Central memory CD8-positive, alpha-beta T cell (primary cell): Measurements from ENCODE around the gene SPTB.

Source experiments
- ATAC-seq: fragments of 150-1000 bp; cut with Tn5 transposase; replicated peaks from 2 replicates; pipeline ENCODE4 v1.10.0; 2022; ENCODE audit warnings: mild to moderate bottlenecking, moderate FRiP score, moderate number of reproducible peaks; ENCODE audit not compliant: poor library complexity, severe bottlenecking; ENCODE audit errors: extremely low read depth
- DNase-seq, 2 donors: peaks; one replicate each; pipeline ENCODE4 v3.0.0; 2021; ENCODE audit warnings: low spot score in 2 of 2
- H3K27ac Mint-ChIP-seq: one replicate; pipeline ENCODE4 v1.8.0; 2022; ENCODE audit warnings: low read depth, mild to moderate bottlenecking, moderate library complexity, mixed read lengths
- H3K27me3 Mint-ChIP-seq: one replicate; pipeline ENCODE4 v1.8.0; 2022; ENCODE audit warnings: mixed read lengths
- H3K36me3 Mint-ChIP-seq: one replicate; pipeline ENCODE4 v1.8.0; 2022; ENCODE audit warnings: mild to moderate bottlenecking, moderate library complexity, mixed read lengths; ENCODE audit not compliant: insufficient read depth
- H3K4me1 Mint-ChIP-seq: one replicate; pipeline ENCODE4 v1.8.0; 2022; ENCODE audit warnings: mixed read lengths
- H3K4me3 Mint-ChIP-seq: one replicate; pipeline ENCODE4 v1.8.0; 2022; ENCODE audit warnings: mild to moderate bottlenecking, moderate library complexity, mixed read lengths
- H3K9me3 Mint-ChIP-seq: one replicate; pipeline ENCODE4 v1.8.0; 2022; ENCODE audit warnings: mixed read lengths

SPTB gene

DNA sequence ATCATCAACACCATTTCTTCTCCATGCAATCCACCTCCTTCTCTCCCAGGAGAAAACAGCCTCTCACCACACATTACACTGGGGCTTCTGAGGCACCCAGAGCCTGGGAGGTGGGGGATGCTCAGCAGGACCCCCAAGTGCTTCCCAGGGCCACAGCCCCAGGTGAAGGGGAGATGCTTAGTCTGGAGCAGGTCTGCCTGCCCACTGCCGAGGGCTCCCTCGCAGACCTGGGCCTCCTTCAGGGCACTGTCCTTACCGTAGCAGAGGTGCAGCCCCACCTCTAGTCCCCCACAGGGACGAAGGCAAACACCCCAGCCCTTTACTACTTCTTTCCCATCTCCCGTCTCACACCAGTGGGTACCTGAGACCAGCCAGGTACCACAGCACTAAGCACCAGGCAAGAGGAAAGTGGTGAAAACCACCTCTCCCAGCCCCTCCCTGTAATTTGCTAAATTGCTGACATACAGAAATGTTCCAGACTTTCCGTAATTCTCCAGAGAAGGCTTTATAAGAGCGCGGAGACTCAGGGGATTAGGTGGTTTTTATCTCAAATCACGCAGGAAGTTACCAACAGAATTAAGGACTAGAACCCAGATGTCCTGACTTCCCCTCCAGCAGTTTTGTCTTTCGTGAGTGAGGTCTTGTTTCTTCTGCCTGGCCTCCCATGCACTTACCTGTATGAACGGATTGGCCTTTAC lies 116.5 kb downstream of the SPTB start:
- no peak overlapping the region for H3K4me3 Mint-ChIP-seq
- H3K36me3 Mint-ChIP-seq = peaks cover 3% of the 10 kb centered on the region
- peaks cover 53% of the 10 kb centered on the region for H3K4me1 Mint-ChIP-seq
- ATAC-seq = no peak
- no peaks in the 10 kb centered on the region for H3K9me3 Mint-ChIP-seq
- peaks cover 13% of the 10 kb centered on the region for H3K27me3 Mint-ChIP-seq
- DNase-seq = no peak
- H3K27ac Mint-ChIP-seq = no peak overlapping the region

GRCh38 chr14:64762044-64763034 lies 117.4 kb downstream of the SPTB start:
- H3K36me3 Mint-ChIP-seq = peaks cover 1% of the 10 kb centered on the region
- peak overlapping the region; percentile 66 for H3K27ac Mint-ChIP-seq
- H3K27me3 Mint-ChIP-seq = peaks cover 13% of the 10 kb centered on the region
- DNase-seq (peak in 1 of 2 donors; percentile 31), ATAC-seq (no peak)
- H3K4me3 Mint-ChIP-seq = no peak overlapping the region
- H3K9me3 Mint-ChIP-seq = no peaks in the 10 kb centered on the region
- peaks cover 58% of the 10 kb centered on the region for H3K4me1 Mint-ChIP-seq

GRCh38 chr14:64761441-64762043 lies 118.2 kb downstream of the SPTB start:
- Mint-ChIP-seq H3K4me3 (peak overlapping the region; percentile 23), H3K27me3 (peaks cover 19% of the 10 kb centered on the region), H3K4me1 (peaks cover 66% of the 10 kb centered on the region), H3K27ac (peak overlapping the region; percentile 66), H3K36me3 (peaks cover 1% of the 10 kb centered on the region), H3K9me3 (no peaks in the 10 kb centered on the region)
- ATAC-seq (no peak), DNase-seq (no peak)

DNA sequence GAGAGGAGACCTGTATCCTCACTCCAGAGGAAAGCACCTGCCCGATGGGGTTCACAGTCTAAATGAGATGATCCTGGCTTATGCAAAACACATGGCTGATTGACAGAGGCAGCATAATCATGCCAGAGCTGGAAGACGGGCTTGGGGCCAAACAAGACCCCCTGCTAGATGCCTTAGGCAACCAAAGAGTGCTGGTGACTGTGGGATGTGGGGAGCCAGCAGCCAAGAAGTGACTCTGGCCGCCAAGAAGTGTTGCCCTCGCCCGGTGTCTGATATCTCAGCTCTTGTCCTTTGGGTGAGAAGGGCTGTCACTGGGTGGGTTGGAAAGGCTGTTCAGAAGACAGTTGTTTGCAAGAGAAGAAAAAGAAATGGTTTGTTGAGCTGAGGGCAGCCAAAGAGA lies 118.8 kb downstream of the SPTB start:
- DNase-seq (no peak), ATAC-seq (no peak)
- H3K36me3 Mint-ChIP-seq = peaks cover 1% of the 10 kb centered on the region
- H3K4me3 Mint-ChIP-seq = peak overlapping the region; percentile 23
- peaks cover 67% of the 10 kb centered on the region for H3K4me1 Mint-ChIP-seq
- no peaks in the 10 kb centered on the region for H3K9me3 Mint-ChIP-seq
- H3K27me3 Mint-ChIP-seq = peaks cover 21% of the 10 kb centered on the region
- H3K27ac Mint-ChIP-seq = peak overlapping the region; percentile 66

GRCh38 chr14:64760146-64760755 lies 119.5 kb downstream of the SPTB start:
- peaks cover 71% of the 10 kb centered on the region for H3K4me1 Mint-ChIP-seq
- peaks cover 21% of the 10 kb centered on the region for H3K27me3 Mint-ChIP-seq
- H3K36me3 Mint-ChIP-seq = peaks cover 1% of the 10 kb centered on the region
- no peaks in the 10 kb centered on the region for H3K9me3 Mint-ChIP-seq
- ATAC-seq (no peak), DNase-seq (peak; percentile 37 to 48)
- no peak overlapping the region for H3K27ac Mint-ChIP-seq
- H3K4me3 Mint-ChIP-seq = no peak overlapping the region

DNA sequence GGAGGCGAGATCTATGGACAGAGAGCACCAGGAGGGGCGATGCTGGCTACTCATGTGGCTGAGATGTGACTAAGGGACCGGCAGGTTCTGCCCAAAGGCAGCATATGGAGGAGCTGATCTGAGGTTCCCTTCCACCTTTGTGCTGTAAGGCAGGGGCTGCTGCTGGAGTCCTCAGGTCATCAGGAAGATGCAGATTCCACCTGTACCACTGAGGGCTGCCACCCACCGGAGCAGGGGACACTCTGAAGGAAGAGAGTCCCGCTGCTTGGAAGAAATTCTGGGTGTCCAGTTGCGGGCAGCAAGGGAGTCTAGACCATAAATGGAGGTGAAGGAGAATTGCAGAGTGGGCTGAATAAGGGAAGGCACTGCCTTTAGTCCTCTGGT lies 120.2 kb downstream of the SPTB start:
- Mint-ChIP-seq H3K27me3 (peaks cover 21% of the 10 kb centered on the region), H3K9me3 (no peaks in the 10 kb centered on the region), H3K4me1 (peaks cover 77% of the 10 kb centered on the region), H3K4me3 (no peak overlapping the region), H3K36me3 (peaks cover 1% of the 10 kb centered on the region), H3K27ac (peak overlapping the region; percentile 26)
- ATAC-seq (no peak), DNase-seq (no peak)

GRCh38 chr14:64758691-64759554 lies 120.8 kb downstream of the SPTB start:
- H3K4me1 Mint-ChIP-seq = peaks cover 77% of the 10 kb centered on the region
- H3K27me3 Mint-ChIP-seq = peaks cover 21% of the 10 kb centered on the region
- peak overlapping the region; percentile 26 for H3K27ac Mint-ChIP-seq
- no peak for ATAC-seq
- no peak overlapping the region for H3K4me3 Mint-ChIP-seq
- H3K9me3 Mint-ChIP-seq = no peaks in the 10 kb centered on the region
- DNase-seq = no peak
- peaks cover 1% of the 10 kb centered on the region for H3K36me3 Mint-ChIP-seq

GRCh38 chr14:64758025-64758521 lies 121.6 kb downstream of the SPTB start:
- Mint-ChIP-seq H3K4me1 (peaks cover 69% of the 10 kb centered on the region), H3K27ac (no peak overlapping the region)
- no peak for ATAC-seq

GRCh38 chr14:64757601-64758000 lies 122.1 kb downstream of the SPTB start:
- peaks cover 64% of the 10 kb centered on the region for H3K4me1 Mint-ChIP-seq
- peak overlapping the region; percentile 16 for H3K27ac Mint-ChIP-seq
- ATAC-seq (no peak), DNase-seq (no peak)
- H3K4me3 Mint-ChIP-seq = no peak overlapping the region
- peaks cover 21% of the 10 kb centered on the region for H3K27me3 Mint-ChIP-seq
- peaks cover 1% of the 10 kb centered on the region for H3K36me3 Mint-ChIP-seq
- H3K9me3 Mint-ChIP-seq = no peaks in the 10 kb centered on the region

More at GRCh38 chr14:64758025-64758521, 121.6 kb downstream of the SPTB start:
- Mint-ChIP-seq H3K9me3 (no peaks in the 10 kb centered on the region), H3K4me3 (no peak overlapping the region), H3K36me3 (peaks cover 1% of the 10 kb centered on the region), H3K27me3 (peaks cover 21% of the 10 kb centered on the region)
- no peak for DNase-seq

DNA sequence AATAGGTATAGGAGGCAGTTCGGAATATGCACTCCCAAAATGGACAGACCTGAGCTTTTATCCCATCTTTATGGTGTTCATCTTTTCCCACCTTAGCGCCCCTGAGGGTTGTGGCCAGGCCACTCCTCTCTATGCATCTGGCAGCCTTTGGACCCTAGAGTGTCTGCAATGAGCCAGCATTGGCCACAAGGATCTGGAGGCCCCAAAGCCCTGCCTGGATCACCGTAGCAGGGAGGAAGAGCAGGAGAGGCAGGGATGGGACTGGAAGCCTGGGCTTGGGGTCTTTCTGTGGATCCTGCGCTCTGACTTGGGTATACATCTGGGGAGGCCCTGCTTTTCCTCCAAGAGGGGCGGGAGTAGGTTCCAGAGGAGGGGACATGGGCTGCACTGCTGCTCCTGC lies 123.0 kb downstream of the SPTB start:
- Mint-ChIP-seq H3K27ac (peak overlapping the region; percentile 90), H3K9me3 (no peaks in the 10 kb centered on the region), H3K4me3 (no peak overlapping the region), H3K27me3 (peaks cover 20% of the 10 kb centered on the region), H3K4me1 (peaks cover 55% of the 10 kb centered on the region), H3K36me3 (peaks cover 2% of the 10 kb centered on the region)
- DNase-seq (no peak), ATAC-seq (no peak)

GRCh38 chr14:64755781-64756221 lies 123.9 kb downstream of the SPTB start:
- Mint-ChIP-seq H3K27ac (peak overlapping the region; percentile 90), H3K9me3 (no peaks in the 10 kb centered on the region), H3K4me3 (no peak overlapping the region), H3K4me1 (peaks cover 46% of the 10 kb centered on the region), H3K27me3 (peaks cover 10% of the 10 kb centered on the region), H3K36me3 (peaks cover 2% of the 10 kb centered on the region)
- ATAC-seq = peak; percentile 93
- DNase-seq = peak; percentile 37 to 53
